NCI-H2171 (cell line): ENCODE results near the gene RAVER2.
A peak's percentile ranks its signal among the peaks of the same experiment; 100 is the strongest.
"Not testable (repeated sequence)": the region's sequence is repeated elsewhere in the genome, so short reads cannot be mapped to it uniquely, and the experiment has no call there.

ENCODE experiments used
- DNase-seq: peaks from one replicate; lab custom pipeline; 2025; lab: John Stamatoyannopoulos, UW

RAVER2 gene

DNA sequence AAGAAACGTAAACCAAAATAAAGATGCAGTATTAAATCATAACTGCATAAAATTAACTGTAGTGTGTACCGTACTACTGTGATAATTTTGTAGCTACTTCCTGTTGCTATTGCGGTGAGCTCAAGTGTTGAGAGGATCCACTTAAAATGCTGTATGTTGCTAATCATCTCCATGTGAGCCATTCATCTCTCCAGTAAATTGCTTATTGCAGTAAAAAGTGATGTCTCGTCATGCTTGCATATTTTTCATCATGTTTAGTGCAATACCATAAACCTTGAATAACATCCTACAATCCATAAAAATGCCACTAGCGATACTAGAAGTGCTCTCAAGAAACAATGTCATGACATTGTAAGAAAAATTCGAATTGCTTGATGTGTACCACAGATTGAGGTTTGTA lies 66.3 kb downstream of the RAVER2 start:
- no peak for DNase-seq

DNA sequence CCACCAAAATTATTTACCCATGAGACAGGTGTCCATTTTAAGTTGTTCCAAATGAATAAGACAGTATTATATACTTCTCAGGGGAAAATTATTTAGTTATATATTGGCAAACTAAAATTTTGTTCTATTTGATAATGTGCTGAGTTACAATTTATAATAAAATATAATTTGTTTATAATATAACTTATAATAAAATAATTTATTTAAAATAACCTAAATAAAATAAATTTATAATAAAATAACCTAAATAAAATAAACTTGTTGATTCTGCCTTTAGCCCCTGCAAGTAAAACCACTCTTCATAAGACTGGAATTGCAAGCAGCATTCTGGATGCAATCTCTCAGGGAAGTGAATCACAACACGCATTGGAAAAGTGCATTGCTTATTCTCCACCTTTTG lies 69.6 kb downstream of the RAVER2 start:
- DNase-seq, result no peak

DNA sequence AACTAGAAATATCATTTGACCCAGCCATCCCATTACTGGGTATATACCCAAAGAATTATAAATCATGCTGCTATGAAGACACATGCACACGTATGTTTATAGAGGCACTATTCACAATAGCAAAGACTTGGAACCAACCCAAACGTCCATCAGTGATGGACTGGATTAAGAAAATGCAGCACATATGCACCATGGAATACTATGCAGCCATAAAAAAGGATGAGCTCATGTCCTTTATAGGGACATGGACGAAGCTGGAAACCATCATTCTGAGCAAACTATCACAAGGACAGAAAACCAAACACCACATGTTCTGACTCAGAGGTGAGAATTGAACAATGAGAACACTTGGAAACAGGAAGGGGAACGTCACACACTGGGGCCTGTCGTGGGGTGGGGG lies 72.5 kb downstream of the RAVER2 start:
- DNase-seq, result not testable (repeated sequence)

DNA sequence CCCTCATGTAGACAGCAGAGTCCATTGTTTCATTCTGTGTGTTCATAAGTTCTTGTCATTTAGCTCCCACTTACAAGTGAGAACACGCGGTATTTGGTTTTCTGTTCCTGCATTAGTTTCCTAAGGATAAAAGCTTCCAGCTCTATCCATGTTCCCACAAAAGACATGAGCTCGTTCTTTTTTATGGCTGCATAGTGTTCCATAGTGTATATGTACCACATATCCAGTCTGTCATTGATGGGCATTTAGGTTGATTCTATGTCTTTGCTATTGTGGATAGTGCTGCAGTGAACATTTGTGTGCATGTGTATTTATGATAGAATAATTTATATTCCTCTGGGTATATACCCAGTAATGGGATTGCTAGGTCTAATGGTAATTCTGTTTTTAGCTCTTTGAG lies 75.7 kb downstream of the RAVER2 start:
- not testable (repeated sequence) for DNase-seq

DNA sequence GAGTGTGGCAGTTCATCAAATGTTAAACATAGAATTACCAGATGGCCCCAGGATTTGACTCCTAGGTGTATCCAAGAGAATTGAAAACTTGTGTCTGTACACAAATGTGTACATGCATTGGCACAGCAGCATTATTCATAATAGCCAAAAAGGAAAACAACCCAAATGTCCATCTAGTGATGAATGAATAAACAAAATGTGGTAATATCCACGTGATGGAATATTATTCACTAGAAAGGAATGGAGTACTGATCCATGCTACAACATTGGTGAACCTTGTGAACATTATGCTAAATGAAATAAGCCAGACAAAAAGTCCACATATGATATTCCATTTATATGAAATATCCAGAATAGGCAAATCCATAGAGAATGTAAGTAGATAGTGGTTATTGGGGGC lies 77.7 kb downstream of the RAVER2 start:
- DNase-seq, result no peak

DNA sequence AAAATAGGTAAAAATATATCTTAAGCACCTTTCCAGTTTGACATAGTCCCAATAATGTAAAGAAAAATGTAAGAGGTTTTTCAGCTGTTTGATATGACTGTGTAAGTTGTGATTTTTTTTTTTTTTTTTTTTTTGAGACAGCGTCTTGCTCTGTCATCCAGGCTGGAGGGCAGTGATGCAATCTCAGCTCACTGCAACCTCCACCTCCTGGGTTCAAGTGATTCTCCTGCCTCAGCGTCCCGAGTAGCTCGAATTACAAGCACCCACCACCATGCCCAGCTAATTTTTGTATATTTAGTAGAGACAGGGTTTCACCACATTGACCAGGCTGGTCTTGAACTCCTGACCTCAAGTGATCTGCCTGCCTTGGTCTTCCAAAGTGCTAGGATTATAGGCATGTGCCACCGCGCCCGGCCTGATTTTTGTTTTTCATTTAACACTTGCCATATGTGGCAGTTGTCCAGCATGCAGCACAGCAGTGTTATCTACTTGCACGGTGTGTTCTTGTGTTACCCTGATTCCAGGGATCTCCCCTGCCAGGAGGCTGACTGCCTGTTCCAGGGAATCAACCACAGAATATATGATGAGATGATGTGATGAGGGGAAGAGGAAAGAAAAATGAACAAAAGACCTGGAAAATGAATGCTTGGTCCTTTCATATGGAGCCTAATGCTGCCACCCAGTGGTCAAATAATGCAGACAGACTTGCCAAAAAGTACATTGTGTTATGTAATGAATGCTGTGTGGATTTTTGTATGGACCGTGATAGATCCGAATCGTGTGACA lies 79.0 kb downstream of the RAVER2 start:
- peak; percentile 77 for DNase-seq

DNA sequence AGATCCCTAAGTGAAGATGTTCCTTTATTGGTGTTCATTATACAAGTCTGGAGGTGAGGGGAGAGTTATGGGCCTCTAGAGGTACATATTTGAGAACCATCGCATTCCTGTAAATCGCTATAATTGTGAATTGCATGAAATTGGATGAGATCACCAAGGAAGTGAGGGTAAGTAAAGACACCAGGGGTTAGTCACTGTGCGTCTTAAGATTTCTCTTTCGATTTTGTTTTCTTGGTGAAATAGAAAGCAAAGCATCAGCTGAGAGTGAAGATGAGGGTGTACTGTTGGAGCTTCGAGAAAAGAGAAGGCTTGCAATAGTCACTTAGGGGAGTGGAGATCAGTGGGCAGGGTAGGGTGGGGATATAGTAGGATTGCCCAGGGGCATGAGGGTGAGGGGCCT lies 82.1 kb downstream of the RAVER2 start:
- DNase-seq, result no peak

DNA sequence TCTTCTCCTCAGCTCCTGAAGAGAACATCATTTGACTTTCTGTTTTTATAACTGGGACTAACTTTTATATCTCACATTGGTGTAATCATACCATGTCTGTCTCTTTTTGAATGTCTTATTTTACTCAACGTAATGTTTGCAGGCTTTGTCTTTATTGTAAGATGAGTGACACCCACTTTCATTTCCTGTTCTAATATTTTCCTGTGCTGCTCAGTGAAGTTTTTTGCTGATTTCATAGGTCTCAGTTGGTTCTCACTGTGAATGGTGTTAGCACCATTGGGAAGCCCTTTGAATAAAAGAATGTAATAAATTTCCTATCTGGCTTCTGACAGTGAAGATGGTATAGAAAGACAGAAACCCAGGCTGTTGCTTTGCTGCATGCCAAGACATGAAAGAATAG lies 84.0 kb downstream of the RAVER2 start:
- DNase-seq, result no peak

DNA sequence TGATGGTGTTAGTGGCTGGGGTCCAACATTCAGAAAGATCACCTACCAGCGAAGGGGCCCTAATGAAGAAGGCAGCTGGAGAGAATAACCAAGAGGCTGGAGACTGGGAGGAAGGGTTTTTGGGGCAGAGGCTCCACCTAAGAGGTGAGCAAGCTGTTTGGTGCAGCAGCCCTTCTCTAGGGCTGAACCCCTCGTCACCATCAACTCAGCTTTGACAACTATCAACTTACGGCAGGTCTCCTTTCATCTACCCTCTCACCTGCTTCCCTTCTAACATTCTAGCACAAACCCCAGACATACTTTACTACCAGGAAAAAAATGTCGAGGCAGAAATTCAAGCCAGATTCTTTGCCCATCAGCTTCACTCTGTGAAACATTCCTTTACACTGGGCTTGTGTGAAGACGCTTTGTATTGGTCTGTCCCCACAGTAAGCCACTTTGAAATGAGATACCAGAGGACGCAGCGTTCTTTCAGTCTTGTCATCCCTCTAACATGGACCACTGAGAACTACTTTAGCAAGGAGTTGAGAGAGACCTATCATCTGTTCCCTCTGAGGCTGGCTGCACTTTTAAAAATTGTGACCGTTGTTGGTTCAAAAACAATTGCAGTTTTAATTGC lies 84.6 kb downstream of the RAVER2 start:
- no peak for DNase-seq

DNA sequence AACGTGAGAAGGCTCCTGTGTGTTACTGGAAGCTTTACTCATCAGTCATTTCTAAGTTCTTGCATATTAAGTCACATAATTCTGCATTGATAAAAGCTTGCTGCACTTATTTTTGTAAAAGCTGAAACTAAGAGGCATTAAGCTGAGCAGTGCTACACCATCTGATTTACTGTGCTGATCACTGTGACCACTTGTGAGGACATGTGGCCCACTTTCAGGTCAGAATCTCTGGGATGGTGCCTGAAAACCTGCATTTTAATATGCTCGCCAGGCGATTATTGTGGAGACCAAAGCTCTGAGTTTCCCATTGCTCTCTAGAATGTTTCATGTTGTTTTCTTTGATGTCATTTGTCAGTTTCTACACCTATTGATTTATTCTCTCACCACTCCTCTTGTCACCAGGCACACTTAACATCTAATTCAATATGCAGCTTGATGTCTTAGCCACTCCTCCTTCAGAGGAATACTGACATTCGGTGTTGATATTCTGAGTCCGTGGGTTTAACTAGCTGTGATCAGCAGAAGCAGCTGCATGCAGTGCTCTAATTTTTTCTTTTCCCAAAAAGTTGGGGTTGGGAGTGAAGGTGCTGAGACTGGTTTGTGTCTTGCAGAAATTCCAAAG lies 85.3 kb downstream of the RAVER2 start:
- DNase-seq, result no peak

DNA sequence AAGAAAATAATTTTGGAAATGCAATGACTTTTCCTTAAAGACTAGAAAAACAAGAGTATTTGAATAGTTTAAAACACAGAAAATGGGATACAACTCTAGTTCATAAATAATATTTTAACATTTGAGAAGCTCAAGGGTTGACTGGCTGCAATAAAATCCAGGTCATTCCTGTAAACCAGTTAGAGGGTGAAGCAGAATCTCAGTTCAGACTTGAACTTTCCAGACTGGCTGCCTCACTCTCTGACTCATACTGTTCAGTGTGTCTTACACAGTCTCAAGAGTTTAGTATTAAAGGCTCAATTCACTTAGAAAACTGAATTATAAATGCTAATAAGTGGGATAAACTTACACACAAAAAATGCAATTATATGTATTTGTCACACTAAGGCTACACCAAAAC lies 89.9 kb downstream of the RAVER2 start:
- no peak for DNase-seq

DNA sequence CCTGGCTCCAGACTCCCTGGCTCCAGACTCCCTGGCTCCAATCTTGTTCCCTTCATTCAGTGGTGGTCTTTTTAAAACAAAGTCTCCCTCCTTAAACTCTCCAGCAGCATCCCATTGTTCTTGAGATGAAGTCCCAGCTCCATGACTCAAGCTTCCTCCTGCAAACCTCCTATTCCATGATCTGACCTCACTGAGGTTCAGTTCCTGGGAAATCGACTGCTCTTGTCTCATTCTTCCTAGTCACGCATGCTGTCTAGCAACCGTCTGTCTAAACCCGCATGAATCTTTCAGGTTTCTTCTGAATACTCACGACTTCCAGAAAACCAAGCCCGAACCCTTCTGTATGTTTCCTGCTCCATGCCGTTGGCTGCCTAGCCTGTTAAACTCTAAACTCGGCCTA lies 91.9 kb downstream of the RAVER2 start:
- no peak for DNase-seq

DNA sequence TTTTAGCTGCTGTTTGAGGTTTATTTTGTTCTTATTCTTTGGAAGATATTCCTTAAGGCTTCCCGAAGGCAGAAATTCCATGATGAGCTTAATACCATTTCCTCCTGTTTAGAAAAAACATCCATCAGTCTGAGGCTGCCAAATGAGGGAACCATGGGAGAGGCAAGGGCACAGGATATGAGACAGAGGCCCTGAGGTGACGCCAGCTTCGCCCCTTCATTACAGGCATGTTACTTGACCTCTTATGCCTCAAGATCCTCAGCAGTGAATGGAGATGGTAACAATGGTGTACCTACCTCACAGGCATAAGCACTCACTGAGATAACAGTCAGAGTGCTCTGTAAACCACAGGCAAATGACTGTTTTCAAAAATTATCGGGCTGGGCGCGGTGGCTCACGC lies 93.6 kb downstream of the RAVER2 start:
- DNase-seq, result no peak

DNA sequence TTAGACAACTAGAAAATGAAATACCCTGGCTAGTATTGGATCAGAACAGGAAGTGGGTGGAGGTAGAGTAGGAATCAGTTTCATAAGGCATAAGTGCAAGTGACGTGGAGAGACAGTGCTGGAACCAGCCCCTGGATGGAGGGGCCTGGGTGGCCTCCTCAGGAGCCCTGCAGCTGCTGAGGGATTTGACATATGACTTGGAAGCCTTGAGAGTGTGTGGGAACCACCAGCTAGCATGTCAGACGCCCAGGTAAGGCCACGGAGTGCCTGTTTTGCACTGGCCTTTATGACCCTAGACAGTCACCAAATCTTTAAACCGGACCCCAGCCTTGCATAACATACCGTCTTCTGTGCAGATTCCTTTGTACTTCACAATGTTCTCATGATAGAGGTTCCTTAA lies 94.4 kb downstream of the RAVER2 start:
- no peak for DNase-seq

DNA sequence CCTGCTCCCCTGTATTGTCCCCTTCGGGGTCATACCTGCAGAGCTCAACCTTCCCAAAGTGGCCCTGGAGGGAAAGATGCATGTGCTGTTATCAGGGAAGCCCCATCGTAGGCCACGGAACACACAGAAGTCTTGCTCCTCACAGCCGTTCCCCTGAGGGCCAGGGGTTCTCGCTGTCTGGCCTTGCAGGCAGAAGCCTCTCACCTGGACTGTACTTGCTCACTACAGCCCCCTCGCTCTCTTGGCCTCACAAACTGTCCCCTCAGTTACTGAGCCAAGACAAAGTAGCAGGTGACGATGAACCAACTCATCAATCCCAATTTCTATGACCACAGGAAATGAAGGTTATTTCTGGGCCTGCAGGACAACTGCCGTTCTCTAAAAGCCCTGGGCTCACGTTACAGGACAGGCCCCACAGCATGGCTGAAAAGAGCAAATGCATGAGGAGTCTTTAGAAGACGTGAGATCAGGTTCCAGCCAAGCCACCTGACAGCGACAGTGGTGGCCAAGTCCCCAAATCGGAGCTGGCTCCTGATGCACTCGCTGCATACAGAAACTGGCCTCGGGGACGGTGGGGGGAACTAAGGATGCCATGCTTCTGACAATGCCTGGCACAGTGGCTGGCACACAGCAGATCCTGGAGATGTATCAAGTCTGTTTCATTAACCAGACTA lies 95.0 kb downstream of the RAVER2 start:
- DNase-seq, result no peak

DNA sequence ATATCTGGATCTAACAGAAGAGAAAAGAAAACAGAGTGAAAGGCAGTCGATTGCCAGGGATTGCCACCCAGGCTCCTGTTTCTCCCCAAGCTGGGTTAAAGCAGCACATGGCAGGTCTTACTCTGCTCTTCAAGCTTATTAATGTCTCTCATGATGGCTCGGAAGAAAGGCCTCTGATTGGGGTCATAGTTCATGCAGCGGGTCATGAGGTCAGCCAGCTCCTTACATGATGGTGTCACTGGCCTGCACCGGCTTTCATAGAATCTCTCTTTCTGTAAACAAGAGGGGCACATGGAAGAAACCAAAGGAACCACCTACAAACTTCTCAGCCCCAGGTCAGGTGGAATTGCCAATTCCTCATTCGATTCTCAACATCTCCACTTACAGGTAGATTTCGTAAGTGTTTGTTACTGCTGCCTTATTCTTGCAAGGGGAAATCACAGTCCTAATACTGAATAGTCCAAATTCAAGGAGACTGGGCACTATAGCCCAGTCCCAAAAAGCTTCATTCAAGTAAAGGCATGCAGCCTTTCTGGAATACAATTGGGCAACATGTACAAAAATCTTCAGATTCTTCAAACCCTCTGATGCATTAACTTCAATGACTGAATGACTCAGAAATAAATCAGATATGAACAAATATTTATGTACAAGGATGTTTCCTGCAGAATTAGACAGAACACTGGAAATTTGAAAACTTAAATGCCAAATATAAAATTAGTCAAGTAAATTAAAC lies 96.6 kb downstream of the RAVER2 start:
- DNase-seq, result no peak

DNA sequence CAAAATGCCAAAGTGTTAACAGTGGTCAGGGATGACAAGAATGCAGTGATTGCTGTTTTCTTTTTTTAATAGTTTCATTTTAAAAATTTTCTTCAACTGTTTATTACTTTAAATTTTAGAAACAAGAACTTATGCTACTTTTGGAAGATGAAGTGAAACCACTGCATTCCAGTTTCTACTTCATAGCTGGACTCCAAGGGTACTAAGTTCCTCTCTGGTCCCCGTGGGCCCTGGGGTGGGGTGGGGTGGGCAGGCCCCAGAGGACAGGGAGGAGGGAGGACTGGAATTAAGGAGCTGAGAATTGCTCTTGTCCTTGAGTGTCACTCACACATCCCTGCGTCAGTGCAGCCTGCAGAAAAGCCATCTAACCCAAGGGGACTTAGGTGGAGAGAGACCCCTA lies 97.3 kb downstream of the RAVER2 start:
- no peak for DNase-seq

DNA sequence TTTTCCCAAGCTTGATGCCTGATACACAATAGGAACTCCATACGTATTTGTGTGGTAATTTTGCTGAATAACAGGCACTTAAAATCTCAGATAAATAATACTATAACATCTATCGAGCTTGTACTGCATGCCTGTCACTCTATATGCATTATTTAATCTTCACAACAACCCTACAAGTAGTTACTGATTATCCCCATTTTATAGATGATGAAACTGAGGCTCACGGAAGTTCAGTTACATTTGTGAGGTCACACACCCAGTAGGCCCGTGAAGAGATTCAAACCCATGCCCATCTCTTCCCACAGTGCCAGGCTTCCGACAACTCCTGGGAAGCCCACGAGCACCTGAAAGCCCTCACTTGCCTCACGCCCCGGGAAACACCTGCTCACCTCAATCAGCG lies 98.8 kb downstream of the RAVER2 start:
- no peak for DNase-seq

DNA sequence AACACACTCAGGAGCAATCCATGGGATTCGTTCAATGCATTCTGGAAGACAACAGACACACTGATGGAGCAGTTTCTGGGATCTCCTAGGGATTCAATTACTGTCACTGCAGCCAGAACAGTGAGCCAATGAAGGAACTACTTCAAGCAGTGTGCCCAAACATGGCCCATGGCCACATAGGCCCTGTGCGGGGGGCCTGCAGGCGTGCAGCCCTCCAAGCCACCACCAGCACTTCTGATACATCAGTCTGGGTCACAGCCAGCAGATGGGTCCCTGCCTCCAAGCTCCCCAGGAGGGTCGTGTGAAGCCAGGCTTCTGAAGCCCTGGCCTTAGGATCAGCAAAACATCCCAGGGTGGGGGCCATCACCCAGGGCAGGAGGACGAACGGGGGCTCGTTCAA lies 99.3 kb downstream of the RAVER2 start:
- DNase-seq, result no peak

DNA sequence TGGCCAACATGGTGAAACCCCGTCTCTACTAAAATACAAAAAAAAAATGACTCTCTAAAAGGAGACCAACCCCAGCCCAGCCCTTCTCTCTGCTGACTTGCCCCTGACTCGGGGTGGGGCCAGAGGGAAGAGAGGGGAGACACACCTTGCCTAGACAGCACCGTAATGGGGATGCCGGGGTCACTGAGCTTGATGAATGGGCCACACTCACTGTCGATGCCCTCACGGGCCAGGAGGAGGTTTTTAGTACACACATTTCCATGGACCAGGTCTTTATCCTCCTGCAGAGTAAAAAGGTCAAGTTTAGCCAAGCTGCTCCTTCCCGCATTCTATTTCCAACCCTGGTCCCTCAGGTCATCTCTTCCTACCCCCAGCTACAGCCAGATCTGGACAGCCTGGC lies 99.7 kb downstream of the RAVER2 start:
- no peak for DNase-seq

DNA sequence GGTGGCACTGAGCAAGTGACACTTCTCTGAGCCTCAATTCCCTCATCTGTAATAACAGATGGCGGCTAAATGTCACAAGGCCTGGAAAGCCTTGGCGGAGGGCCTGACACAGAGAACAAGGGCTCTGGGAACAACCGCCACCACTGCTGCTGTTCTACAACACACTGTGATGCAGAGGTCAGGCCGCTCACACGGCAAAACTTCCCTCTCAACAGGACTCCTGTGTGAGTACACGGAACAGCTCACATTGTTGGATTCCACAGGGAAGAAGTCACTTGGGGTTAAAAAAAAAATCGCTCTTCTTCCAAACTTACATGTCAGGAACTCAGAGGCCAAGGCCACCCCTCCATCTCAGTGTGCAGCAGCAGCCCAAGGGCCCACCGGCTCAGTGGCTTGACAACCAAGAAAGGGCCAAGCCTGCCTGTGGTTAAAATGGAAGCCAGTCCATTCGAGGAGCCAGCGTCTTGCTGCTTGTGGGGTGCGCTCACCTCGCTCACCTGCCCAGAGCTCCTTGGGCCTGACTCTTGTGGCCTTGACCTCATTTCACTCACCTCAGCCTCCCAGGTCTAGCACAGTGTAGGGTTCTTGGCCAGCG lies 101.1 kb downstream of the RAVER2 start:
- DNase-seq, result no peak
